Stimulated activated CD8-positive, alpha-beta memory T cell treated with anti-CD3 and anti-CD28 coated beads, Interleukin-7, amount 100 ng/mL, for 1 hour (primary cell): ENCODE data around the gene CENPW.

Experiments
- DNase-seq, 2 donors: peaks; one replicate each; pipeline ENCODE4 v3.0.0-alpha.2; 2020; ENCODE audit warnings: low read depth in 2 of 2

CENPW gene

DNA sequence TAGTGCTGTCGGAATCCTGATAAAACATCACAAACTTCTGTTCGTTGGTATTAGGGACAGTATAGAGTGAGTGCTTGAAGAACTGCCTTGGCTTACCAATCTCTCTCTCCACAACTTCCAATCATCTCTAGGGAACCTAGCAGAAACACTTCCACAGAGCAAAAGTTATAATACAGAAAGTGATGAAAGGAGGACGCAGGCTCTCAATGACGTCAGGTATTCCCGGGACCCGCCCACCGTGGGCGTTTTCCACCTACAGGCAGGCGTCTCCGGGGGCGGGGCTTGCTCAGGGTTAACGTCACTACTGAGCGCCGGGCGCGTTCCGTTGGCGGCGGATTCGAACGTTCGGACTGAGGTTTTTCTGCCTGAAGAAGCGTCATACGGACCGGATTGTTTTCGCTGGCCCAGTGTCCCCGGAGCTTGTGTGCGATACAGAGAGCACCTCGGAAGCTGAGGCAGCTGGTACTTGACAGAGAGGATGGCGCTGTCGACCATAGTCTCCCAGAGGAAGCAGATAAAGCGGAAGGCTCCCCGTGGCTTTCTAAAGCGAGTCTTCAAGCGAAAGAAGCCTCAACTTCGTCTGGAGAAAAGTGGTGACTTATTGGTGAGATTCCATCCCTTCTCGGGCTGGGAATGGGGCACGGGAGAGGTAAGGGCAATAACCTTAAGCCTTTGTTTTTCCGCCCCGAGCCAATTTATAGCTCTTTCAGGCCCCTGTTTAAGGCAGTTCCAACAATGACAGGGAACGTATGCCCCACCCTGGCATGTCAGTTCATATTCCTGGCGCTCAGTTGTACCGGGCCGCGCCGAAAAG, at the start of gene CENPW:
Gene CENPW, plus strand, starts transcription at position 320 of the 814 bp plus-strand sequence. Its CDS starts 159 bp downstream, at position 479.
- DNase-seq, result peak; percentile 71 to 86

DNA sequence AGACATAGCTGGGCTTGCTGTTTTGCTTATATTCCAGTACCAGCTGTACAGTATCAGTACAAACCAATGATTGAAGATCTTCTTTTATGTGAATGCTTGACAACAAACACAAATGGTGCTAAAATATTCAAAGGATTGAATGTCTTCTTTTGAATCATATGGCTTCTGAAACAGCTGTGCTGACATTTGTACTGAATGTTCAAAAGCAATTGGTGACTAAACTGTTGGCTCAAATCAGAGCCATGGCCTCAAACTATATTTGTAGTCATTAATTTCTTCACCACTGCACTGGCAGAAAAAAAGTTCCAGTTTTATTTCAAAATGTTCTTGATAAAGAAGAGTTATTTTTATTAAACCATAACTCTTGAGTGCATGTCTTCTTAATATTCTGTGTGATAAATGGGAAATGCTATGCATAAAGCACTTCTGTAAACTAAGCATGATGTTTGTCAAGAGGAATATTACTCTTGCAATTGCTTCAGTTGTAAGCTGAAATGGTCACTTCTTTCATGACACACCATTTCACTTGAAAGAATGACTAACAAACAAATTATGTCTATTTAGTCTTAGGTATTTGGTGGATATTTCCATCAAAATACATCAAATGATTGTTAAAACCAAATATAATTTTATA, 45.9 kb upstream of the CENPW start:
- DNase-seq, result no peak

DNA sequence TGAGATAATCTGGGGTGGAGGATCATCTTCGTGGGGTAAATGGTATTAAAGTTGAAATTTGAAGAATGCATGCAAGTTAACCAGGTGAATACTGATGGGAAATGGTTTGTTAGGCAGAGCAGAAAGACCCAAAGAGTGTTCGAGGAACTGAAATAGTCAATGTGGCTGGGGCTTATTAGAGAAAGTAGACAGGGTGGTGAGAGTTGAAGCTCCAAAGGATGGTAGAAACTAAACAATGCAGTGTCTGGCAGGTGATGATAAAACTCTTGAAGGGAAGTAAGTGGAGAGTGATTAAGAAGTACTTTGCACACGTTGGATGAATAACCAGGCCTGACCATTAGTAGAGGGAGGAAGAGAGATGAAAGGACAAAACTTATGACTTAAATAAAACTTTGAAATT, 39.8 kb upstream of the CENPW start:
- no peak for DNase-seq

DNA sequence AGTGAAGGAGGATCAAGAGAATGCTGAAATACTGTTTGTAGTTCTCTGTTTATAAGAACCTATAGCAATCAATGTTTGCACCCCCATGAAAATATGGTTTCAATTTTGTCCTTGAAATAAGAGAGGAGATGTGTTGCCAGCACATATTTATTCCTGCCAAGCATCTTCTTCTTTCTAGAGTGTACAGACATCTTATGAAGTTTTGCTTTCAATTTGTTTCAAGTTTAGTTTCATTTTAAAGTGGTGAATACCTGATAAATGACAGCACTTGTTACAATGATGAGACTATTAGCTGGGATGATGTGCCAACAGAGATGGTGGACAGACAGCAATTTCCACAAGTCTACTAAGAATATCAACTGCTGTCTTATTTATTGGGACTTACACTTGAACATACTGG, 39.2 kb upstream of the CENPW start:
- DNase-seq, result no peak

DNA sequence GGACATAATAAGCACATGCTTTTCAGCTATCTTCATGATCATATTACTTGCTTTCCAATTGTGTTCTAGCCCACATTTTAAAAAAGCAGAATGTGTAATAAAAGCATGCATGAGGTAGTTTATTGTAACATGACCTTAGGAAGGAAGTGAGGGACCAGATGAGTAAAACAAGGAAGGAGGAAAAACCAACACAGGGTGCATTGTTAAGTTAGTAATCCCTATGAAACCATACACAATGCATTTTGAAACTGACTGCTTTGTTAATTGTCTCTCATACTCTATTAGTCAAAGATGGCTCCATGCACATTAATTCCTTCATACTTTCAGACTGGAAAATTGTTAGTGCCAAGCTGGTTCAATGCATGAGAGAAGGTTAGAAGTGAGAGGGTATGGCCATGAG, 37.7 kb upstream of the CENPW start:
- no peak for DNase-seq

DNA sequence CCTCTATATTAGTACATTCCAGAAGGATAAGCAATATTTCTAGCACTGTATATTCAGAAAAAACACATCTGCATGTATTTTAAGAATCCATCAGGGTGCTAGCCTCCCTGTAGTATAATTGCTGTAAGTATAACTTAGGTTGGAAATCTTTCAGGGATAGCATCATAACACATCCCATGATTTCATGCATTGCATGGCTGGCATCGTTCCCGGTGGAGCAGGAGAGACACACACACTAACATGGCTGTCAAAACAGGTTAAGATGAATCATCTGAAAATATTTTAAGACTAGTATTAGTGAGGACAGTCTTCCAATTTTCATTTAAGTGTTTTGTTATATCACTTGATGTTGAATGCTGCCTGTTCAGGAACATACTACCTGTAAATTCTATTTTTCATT, 32.1 kb upstream of the CENPW start:
- DNase-seq, result no peak

DNA sequence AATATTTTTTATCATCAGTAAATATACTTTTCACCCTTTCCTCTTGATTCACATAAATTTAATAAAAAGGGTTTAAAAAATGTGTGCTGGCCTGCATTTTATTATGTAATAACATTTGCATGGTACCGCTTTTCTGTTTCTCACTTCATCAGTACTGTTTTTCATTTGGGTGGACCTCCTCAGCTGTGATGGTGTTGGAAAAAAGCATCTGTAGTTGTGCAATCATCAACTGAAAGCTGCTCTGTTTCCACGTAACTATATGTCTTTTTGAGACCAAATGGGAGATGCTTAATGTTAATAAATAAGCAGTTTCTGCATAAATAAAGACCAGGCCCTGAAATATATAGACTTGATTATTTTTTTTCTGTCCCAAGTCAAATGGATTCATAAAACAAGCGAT, 31.6 kb upstream of the CENPW start:
- DNase-seq, result no peak

DNA sequence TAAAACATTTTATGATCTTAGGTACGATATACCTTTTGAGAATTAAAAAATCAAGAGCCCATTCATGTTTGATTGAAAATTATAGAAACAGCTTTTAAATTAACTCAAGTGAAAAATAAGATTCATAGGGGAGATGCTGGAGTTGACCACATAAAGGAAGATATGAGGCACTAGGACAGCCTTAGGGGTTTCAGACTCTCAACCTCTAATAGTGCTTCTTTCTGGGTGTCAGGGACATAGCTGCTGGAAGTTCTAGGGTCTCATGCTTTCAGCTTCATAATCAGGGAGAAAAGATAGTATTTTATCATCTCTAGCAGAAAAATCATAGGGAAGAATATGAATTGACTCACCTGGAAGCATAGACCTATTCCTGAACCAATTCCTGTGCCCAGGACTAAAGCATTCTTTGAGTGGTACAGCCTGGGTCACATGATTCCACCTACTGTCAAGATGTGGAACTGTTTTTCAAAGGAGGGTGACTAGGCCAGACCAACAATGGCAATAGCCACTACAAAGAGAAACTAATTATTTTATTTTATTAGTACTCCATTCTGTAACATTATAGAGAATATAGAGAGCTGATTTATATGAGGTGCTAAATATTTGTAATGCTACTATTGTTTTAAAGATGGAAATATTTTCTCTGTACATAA, 27.8 kb upstream of the CENPW start:
- no peak for DNase-seq

DNA sequence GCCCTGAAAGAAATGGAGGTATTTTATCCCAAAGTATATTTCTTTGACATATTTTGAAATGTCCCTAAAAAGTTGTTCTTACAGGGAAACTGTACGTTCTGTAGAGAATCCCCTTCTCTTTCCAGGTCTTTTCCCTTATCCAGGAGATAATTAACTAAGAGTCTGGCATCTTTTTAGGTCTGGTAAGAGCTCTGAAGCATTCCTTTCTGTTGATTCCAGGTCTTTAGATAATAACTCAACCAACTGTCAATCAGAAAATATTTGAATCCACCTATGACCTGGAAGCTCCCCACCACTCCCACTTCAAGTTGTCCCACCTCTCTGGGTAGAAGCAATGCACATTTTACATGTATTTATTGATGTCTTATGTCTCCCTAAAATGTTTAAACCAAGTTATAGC, 26.0 kb upstream of the CENPW start:
- no peak for DNase-seq

DNA sequence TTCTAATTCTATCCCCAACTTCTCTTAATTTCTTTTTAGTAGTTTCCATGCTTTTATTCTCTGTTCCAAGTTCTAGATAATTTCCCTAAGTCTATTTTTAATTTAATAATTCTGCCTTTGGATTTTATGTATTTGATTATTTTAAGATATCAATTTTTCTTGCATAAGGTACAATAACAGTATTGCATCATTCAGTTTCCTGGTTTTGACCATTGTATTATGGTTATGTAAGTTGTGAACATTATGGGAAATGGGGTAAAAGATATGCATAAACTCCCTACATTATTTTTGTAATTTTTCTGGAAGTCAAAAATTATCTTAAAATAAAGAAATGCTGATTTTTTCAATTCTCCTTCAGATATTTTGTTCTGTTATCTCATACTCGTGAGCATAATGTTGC, 21.1 kb upstream of the CENPW start:
- DNase-seq, result no peak

DNA sequence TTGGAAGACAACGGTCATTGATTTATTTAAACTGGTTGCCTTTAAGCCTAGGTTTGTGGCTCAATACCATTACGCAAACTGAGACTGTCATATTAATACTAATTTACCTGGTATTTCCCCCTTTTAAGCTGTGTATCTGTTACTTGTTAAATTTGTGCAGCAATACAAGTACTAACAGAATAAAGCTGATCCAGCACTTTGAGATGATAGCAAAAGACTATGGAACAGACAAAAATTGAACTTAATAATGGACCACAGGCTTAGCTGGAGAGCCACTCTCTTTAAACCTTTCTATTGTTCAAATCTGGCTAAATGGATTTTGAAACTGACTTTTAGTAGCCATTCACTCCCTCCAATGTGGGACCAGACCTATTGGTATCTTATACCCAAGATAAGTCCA, 6.2 kb upstream of the CENPW start:
- no peak for DNase-seq

DNA sequence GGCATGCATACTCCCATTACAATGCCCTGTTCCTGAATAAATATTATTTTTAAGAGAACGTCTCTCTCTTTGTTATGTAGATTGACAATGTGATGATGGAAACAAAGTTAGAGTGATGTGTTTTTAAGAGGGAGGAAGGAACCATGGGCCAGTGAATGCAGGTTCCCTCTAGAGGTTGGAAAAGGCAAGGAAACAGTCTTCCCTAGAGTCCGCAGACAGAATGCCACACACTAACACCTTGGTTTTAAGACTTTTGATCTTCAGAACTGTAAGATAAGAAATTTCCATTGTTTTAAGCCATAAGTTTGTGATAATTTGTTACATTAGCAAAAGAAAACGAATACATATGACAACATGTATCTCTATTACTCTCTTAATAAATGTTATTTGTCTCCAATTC, 4.7 kb upstream of the CENPW start:
- DNase-seq, result no peak

DNA sequence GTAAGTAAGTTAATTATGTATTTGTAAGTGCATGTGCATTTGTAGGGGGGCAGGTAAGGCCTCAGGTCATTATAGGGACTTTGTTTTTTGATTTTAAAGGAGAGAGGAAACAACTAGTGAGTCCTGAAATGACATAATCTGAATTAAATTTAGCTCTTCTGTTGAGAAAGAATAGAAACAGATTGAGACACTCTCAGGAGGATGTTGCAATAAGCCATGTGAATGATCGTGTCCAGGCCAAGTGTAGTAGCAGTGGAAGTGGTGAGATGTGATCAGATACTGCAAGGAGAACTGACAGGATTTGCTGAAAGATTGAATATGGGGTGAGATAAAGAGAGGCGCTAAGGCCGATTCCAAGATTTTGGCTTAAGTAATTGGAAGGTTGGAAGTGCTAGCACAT, 2.6 kb upstream of the CENPW start:
- DNase-seq, result no peak

DNA sequence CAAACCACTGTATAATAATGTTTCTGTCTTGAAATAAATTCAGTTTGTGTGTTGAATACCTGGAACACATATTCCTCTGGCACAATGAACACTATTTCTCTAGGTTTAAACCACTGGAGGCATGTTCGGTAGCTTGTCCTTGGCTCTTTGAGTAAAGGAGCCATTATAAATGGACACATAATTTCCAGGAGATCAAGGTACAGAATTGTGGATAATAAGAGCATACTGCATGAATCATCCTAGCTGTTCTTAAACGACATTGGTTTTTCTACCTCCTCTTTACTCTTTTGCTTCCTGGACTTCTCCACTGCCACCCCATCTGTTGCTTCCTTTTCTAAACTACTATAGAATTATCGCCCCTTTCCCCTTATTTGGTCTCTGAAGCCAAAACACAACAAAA, 1.2 kb downstream of the CENPW start:
- no peak for DNase-seq

DNA sequence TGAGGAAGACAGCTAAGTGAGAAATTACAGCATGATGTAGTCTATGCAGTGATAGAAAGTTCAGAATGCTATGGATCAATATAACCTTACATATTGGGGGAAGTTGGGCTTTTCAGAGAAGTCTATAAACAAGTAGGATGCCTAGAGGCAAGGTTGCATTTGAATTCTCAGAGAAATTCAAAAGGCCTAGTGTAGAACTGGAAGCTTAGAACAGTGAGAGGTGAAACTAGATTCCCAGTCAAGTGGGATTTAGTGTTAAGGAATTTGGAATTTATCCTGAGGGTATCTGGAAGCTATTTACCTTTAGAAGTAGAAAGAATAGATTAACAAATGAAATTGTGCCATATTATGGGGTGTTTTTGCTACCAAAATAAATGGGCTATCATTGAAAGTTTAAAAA, 4.3 kb downstream of the CENPW start:
- no peak for DNase-seq

DNA sequence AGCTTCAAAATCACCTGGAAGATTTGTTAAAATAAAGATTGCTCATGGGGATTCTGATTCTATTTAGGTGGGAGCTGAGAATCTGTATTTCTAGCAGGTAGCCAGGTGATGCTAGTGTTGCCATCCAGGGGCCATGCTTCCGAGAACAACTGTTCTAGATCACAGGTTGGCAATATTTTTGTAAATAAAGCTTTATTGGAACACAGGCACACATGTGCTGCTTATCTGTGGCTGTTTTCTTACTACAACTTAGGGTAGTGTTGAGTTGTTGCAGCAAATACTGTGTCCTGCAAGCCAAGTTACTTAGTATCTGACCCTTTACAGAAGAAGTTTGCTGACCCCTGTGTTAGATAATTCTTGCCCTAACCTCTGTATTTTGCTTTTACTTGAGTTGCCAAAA, 12.0 kb downstream of the CENPW start:
- no peak for DNase-seq

DNA sequence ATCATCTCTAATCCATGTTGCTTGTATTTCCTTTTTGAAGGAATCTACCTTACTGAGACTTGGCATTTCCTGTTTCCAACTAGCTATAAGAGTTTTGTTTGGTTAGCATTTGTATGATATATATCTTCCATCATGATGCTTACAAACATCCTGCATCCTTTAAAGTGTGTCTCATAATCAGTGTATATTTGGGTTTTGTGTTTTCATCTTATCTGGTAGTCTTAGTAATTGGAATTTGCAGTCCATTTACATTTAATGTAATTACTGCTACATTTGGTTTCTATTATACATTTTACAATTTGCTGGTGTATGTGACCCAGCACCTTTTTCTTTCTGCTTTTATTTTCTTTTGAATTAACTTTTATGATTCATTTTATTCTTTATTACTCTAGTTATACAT, 12.6 kb downstream of the CENPW start:
- DNase-seq, result no peak

DNA sequence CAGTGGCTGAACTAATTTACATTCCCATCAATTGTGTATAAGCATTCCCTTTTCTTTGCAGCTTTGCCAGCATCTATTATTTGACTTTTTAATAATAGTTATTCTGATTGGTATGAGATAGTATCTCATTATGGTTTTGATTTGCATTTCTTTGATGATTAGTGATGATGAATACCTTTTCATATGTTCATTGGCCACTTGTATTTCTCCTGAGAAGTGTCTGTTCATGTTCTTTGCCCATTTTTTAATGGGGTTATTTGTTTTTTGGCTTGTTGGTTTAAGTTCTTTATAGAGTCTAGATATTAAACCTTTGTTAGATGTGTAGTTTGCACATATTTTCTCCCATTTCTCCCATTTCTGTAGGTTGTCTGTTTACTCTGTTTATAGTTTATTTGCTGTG, 16.6 kb downstream of the CENPW start:
- no peak for DNase-seq

DNA sequence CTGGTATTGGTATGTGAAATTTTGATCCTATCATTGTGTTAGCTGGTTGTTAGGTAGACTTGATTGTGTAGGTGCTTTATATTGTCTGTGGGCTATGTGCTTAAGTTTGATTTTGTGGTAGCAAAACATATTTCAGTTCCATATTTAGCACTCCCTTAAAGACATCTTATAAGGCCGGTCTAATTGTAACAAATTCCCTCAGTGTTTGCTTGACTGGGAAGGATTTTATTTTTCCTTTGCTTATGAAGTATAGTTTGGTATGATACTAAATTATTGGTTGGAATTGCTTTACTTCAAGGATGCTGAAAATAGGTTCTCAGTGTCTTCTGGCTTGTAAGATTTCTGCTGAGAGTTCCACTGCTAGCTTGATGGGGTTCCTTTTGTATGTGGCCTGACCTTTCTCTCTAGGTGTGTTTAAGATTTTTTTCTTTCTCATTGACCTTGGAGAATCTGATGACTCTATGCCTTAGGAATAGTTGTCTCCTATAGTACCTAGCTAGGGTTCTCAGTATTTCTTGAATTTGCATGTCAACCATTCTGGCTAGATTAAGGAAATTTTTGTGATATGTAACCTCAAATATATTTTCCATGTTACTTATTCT, 20.1 kb downstream of the CENPW start:
- DNase-seq, result no peak

DNA sequence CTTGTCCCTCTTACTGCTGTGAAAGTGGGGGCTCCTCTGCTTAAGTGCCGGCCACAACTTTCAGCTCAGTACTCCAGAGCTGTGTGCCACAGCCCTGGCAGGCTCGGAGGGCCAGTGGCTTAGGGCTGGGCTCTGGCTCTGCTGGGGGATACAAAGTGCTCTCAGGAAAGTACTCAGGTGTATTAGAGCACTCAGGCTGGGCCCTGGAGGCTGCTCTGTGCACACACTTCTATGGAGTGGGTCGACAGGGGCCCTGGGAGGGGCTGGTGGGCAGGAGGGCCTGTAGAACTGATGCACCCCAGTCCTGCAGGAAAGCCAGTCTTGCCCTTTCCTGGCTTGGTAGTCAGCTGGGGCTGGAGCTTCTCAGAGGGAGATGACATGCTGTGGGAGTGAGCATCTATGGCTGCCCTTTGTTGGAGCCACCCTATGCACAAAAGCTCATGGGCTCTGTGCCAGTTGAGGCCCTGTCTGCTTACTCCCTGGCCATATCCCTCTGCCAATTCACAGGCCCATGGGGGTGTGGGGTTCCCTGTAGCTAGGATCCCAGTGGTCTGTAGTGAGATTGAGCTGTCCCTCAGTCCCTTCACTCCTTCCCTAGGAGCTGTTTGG, 22.0 kb downstream of the CENPW start:
- no peak for DNase-seq

DNA sequence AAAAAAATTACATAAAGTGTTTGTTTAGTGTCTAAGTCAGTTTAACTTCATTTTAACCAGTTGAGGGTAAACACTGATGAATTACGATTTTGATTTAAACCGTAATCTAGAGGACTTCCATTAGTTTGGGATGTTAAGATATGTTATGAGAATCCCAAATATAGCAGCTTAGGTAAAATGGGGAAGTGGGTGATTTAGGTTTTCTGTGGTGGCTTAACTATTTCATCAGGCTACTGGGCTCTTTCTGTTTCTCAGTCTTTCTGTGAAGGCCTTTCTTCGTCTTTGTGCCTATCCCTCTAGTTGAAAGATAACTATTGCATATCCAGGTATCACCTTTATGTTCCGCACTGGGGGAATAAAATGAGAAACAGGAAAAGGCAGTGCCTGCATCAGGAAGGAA, 27.9 kb downstream of the CENPW start:
- no peak for DNase-seq

DNA sequence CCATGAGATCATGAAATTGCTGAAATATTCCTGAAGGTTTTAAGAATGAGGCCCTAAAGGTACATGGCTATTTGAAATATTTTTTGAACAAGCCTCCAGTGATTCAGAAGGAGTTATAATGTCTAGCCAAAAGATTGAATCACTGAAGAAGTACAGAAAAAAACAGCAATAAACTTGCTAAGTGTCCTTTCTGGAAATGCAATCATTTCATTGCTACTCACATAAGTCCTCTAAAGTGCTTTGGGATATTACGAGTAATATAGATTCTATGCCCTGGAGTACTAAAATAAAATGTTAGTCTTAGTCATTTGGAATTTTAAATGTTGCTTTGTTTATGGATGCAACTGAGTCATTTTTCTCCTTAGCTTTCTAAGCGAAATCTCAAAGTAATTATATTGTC, 32.7 kb downstream of the CENPW start:
- DNase-seq, result no peak
